ENCODE results near the gene PDAP1. TPM values are rescaled to one million over a fixed set of nuclear protein-coding genes. Genes with fewer than 3 reads are reported as not detected.

PDAP1 gene
- total RNA-seq, 1 experiment from 2014 or later: 87.2 TPM

GRCh38 chr7:99449326-99449725 is 40.9 kb upstream of the PDAP1 start:
- CTCF ChIA-PET: no interaction called here
- intact Hi-C loops (cut with micrococcal nuclease; ENCODE audit: unreplicated experiment): no loop called here
- H3K27ac Mint-ChIP-seq (ENCODE audit: unreplicated experiment): no peak overlapping the region
- no peaks in the 10 kb centered on the region for H3K27me3 Mint-ChIP-seq (ENCODE audit: unreplicated experiment)
- no peak overlapping the region for H3K4me3 Mint-ChIP-seq (ENCODE audit: low read depth, unreplicated experiment)
- no peaks in the 10 kb centered on the region for H3K9me3 Mint-ChIP-seq (ENCODE audit: low read depth, unreplicated experiment)
- H3K4me1 Mint-ChIP-seq (ENCODE audit: low read depth, unreplicated experiment): no peaks in the 10 kb centered on the region
- H3K36me3 Mint-ChIP-seq (ENCODE audit: insufficient read depth, unreplicated experiment): peaks cover 37% of the 10 kb centered on the region
- TF ChIP-seq CTCF (IDR thresholded peaks at IDR 0.05; ENCODE audit: unreplicated experiment): no peak
- DNase-seq: no peak
- no TSS peak for BruUV-seq (replicated peaks)

- BruUV-seq (replicated peaks): no TSS peak
- no peak overlapping the region for H3K4me3 Mint-ChIP-seq (ENCODE audit: low read depth, unreplicated experiment)
- no peaks in the 10 kb centered on the region for H3K27me3 Mint-ChIP-seq (ENCODE audit: unreplicated experiment)
- H3K4me1 Mint-ChIP-seq (ENCODE audit: low read depth, unreplicated experiment): no peaks in the 10 kb centered on the region
- intact Hi-C loops (cut with micrococcal nuclease; ENCODE audit: unreplicated experiment): no loop called here
- no peak overlapping the region for H3K27ac Mint-ChIP-seq (ENCODE audit: unreplicated experiment)
- CTCF ChIA-PET: no interaction called here
- peaks cover 35% of the 10 kb centered on the region for H3K36me3 Mint-ChIP-seq (ENCODE audit: insufficient read depth, unreplicated experiment)
- H3K9me3 Mint-ChIP-seq (ENCODE audit: low read depth, unreplicated experiment): no peaks in the 10 kb centered on the region
- DNase-seq: no peak
- no peak for TF ChIP-seq CTCF (IDR thresholded peaks at IDR 0.05; ENCODE audit: unreplicated experiment)
Measured at GRCh38 chr7:99448855-99449254, 40.5 kb upstream of the PDAP1 start.

- H3K27ac Mint-ChIP-seq (ENCODE audit: unreplicated experiment): no peak overlapping the region
- no peaks in the 10 kb centered on the region for H3K27me3 Mint-ChIP-seq (ENCODE audit: unreplicated experiment)
Measured at GRCh38 chr7:99447943-99448342, 39.5 kb upstream of the PDAP1 start.

GRCh38 chr7:99446096-99446495 is 37.7 kb upstream of the PDAP1 start:
- Mint-ChIP-seq H3K4me3 (ENCODE audit: low read depth, unreplicated experiment) (no peak overlapping the region), H3K27me3 (ENCODE audit: unreplicated experiment) (no peaks in the 10 kb centered on the region), H3K9me3 (ENCODE audit: low read depth, unreplicated experiment) (no peaks in the 10 kb centered on the region), H3K4me1 (ENCODE audit: low read depth, unreplicated experiment) (no peaks in the 10 kb centered on the region), H3K27ac (ENCODE audit: unreplicated experiment) (no peak overlapping the region), H3K36me3 (ENCODE audit: insufficient read depth, unreplicated experiment) (peaks cover 40% of the 10 kb centered on the region)
- BruUV-seq (replicated peaks): no TSS peak
- CTCF ChIA-PET: no interaction called here
- intact Hi-C loops (cut with micrococcal nuclease; ENCODE audit: unreplicated experiment): no loop called here
- DNase-seq: no peak
- no peak for TF ChIP-seq CTCF (IDR thresholded peaks at IDR 0.05; ENCODE audit: unreplicated experiment)

More at GRCh38 chr7:99447943-99448342, 39.5 kb upstream of the PDAP1 start:
- no peaks in the 10 kb centered on the region for H3K4me1 Mint-ChIP-seq (ENCODE audit: low read depth, unreplicated experiment)
- no peak overlapping the region for H3K4me3 Mint-ChIP-seq (ENCODE audit: low read depth, unreplicated experiment)
- CTCF ChIA-PET: interaction anchor here (0.7 kb wide), 1 partner anchor 71 kb away, joined by 4 read pairs; no protein-coding TSS in a partner anchor
- no TSS peak for BruUV-seq (replicated peaks)
- no peak for TF ChIP-seq CTCF (IDR thresholded peaks at IDR 0.05; ENCODE audit: unreplicated experiment)
- intact Hi-C loops (cut with micrococcal nuclease; ENCODE audit: unreplicated experiment): no loop called here
- H3K9me3 Mint-ChIP-seq (ENCODE audit: low read depth, unreplicated experiment): no peaks in the 10 kb centered on the region
- DNase-seq: peak; percentile 13
- peaks cover 36% of the 10 kb centered on the region for H3K36me3 Mint-ChIP-seq (ENCODE audit: insufficient read depth, unreplicated experiment)

Measured in Calu3 (cell line).